ENCODE measurements around the gene SLC35F5. TPM values are rescaled to one million over a fixed set of nuclear protein-coding genes. Genes with fewer than 3 reads are reported as not detected.

Gene SLC35F5
- total RNA-seq, 2 donors from 2014 or later, result 38.7 to 54.3 TPM

GRCh38 chr2:113685471-113685870 is 71.0 kb downstream of the SLC35F5 start:
- Histone ChIP-seq H3K4me3 (no peak overlapping the region), H3K4me1 (no peaks in the 10 kb centered on the region), H3K9me3 (no peaks in the 10 kb centered on the region), H3K27me3 (no peaks in the 10 kb centered on the region), H3K36me3 (no peaks in the 10 kb centered on the region), H3K27ac (no peak overlapping the region)
- TF ChIP-seq CTCF (IDR thresholded peaks at IDR 0.05), result no peak
- DNase-seq (ENCODE audit: low spot score), result no peak

GRCh38 chr2:113679457-113679856 is 77.0 kb downstream of the SLC35F5 start:
- Histone ChIP-seq H3K9me3 (no peaks in the 10 kb centered on the region), H3K4me3 (no peak overlapping the region), H3K4me1 (peaks cover 0 to 10% of the 10 kb centered on the region in 2 donors), H3K36me3 (no peaks in the 10 kb centered on the region), H3K27me3 (no peaks in the 10 kb centered on the region), H3K27ac (no peak overlapping the region)
- no peak for TF ChIP-seq CTCF (IDR thresholded peaks at IDR 0.05)
- DNase-seq (ENCODE audit: low spot score), result no peak

- TF ChIP-seq CTCF (IDR thresholded peaks at IDR 0.05), result no peak
- Histone ChIP-seq H3K27ac (no peak overlapping the region), H3K4me1 (peaks cover 0 to 10% of the 10 kb centered on the region in 2 donors), H3K27me3 (no peaks in the 10 kb centered on the region), H3K9me3 (no peaks in the 10 kb centered on the region), H3K4me3 (no peak overlapping the region), H3K36me3 (no peaks in the 10 kb centered on the region)
- DNase-seq (ENCODE audit: low spot score), result no peak
Measured at GRCh38 chr2:113677330-113677729, 79.1 kb downstream of the SLC35F5 start.

- H3K27ac ChIP-seq, result peak overlapping the region in 1 of 2 donors; percentile 40
- TF ChIP-seq CTCF (IDR thresholded peaks at IDR 0.05), result no peak
Measured at GRCh38 chr2:113676623-113677266, 79.7 kb downstream of the SLC35F5 start.

GRCh38 chr2:113675875-113676274 is 80.6 kb downstream of the SLC35F5 start:
- Histone ChIP-seq H3K27ac (peak overlapping the region; percentile 8 to 40), H3K9me3 (no peaks in the 10 kb centered on the region), H3K4me3 (no peak overlapping the region), H3K27me3 (no peaks in the 10 kb centered on the region), H3K4me1 (peaks cover 0 to 10% of the 10 kb centered on the region in 2 donors), H3K36me3 (no peaks in the 10 kb centered on the region)
- DNase-seq (ENCODE audit: low spot score), result no peak
- no peak for TF ChIP-seq CTCF (IDR thresholded peaks at IDR 0.05)

More at GRCh38 chr2:113676623-113677266, 79.7 kb downstream of the SLC35F5 start:
- Histone ChIP-seq H3K4me1 (peaks cover 0 to 10% of the 10 kb centered on the region in 2 donors), H3K4me3 (no peak overlapping the region), H3K9me3 (no peaks in the 10 kb centered on the region), H3K36me3 (no peaks in the 10 kb centered on the region), H3K27me3 (no peaks in the 10 kb centered on the region)
- no peak for DNase-seq (ENCODE audit: low spot score)
